Hepatic stellate cell (primary cell): Measurements from ENCODE around the gene GPNMB.

Experiments
- DNase-seq: peaks from one replicate; pipeline ENCODE4 v3.0.0; 2011; ENCODE audit warnings: low spot score

The GPNMB gene

GRCh38 chr7:23272275-23272674 is 25.7 kb downstream of the GPNMB start:
- DNase-seq = no peak

GRCh38 chr7:23273141-23273599 is 26.6 kb downstream of the GPNMB start:
- peak; percentile 61 for DNase-seq

GRCh38 chr7:23275912-23276311 is 29.3 kb downstream of the GPNMB start:
- DNase-seq = no peak

- no peak for DNase-seq
Measured at GRCh38 chr7:23276376-23276775, 29.8 kb downstream of the GPNMB start.

- no peak for DNase-seq
Measured at GRCh38 chr7:23276947-23277346, 30.4 kb downstream of the GPNMB start.

- DNase-seq = peak; percentile 58
Measured at GRCh38 chr7:23277359-23277989, 30.9 kb downstream of the GPNMB start.

GRCh38 chr7:23279819-23280525 is 33.4 kb downstream of the GPNMB start:
- DNase-seq = no peak

- DNase-seq = no peak
Measured at GRCh38 chr7:23283086-23283485, 36.5 kb downstream of the GPNMB start.

- DNase-seq = no peak
Measured at GRCh38 chr7:23284871-23285270, 38.3 kb downstream of the GPNMB start.

- no peak for DNase-seq
Measured at GRCh38 chr7:23285657-23286646, 39.4 kb downstream of the GPNMB start.

GRCh38 chr7:23287612-23288011 is 41.0 kb downstream of the GPNMB start:
- no peak for DNase-seq

GRCh38 chr7:23290993-23291392 is 44.4 kb downstream of the GPNMB start:
- DNase-seq = no peak

GRCh38 chr7:23291957-23292560 is 45.5 kb downstream of the GPNMB start:
- DNase-seq = no peak

GRCh38 chr7:23292623-23293022 is 46.0 kb downstream of the GPNMB start:
- no peak for DNase-seq

GRCh38 chr7:23293500-23294073 is 47.0 kb downstream of the GPNMB start:
- no peak for DNase-seq

GRCh38 chr7:23294549-23295400 is 48.2 kb downstream of the GPNMB start:
- DNase-seq = no peak

- DNase-seq = no peak
Measured at GRCh38 chr7:23295401-23295697, 48.8 kb downstream of the GPNMB start.

- peak; percentile 57 for DNase-seq
Measured at GRCh38 chr7:23298141-23298881, 51.7 kb downstream of the GPNMB start.

GRCh38 chr7:23298885-23299769 is 52.6 kb downstream of the GPNMB start, which contains the start of gene MALSU1:
MALSU1 (plus strand) TSS chr7:23299339; CDS start chr7:23299353, 14 bp downstream.
- peak; percentile 91 for DNase-seq
